Measurements from ENCODE around the gene SLC27A6.

The SLC27A6 gene

GRCh38 chr5:129078247-129078646, 113.0 kb downstream of the SLC27A6 start:
- no peak for TF ChIP-seq CTCF (IDR thresholded peaks at IDR 0.05; ENCODE audit: control insufficient read depth, extremely low read depth, insufficient read depth)
- no peak for DNase-seq (ENCODE audit: low read depth)
- H3K4me3 ChIP-seq (ENCODE audit: low read depth, low read length), result no peak overlapping the region

GRCh38 chr5:129078660-129079059, 113.4 kb downstream of the SLC27A6 start:
- no peak for DNase-seq (ENCODE audit: low read depth)
- no peak overlapping the region for H3K4me3 ChIP-seq (ENCODE audit: low read depth, low read length)
- TF ChIP-seq CTCF (IDR thresholded peaks at IDR 0.05; ENCODE audit: control insufficient read depth, extremely low read depth, insufficient read depth), result no peak

GRCh38 chr5:129079496-129079895, 114.2 kb downstream of the SLC27A6 start:
- no peak overlapping the region for H3K4me3 ChIP-seq (ENCODE audit: low read depth, low read length)
- no peak for TF ChIP-seq CTCF (IDR thresholded peaks at IDR 0.05; ENCODE audit: control insufficient read depth, extremely low read depth, insufficient read depth)
- DNase-seq (ENCODE audit: low read depth), result no peak

GRCh38 chr5:129080766-129081165, 115.5 kb downstream of the SLC27A6 start:
- no peak overlapping the region for H3K4me3 ChIP-seq (ENCODE audit: low read depth, low read length)
- DNase-seq (ENCODE audit: low read depth), result no peak
- no peak for TF ChIP-seq CTCF (IDR thresholded peaks at IDR 0.05; ENCODE audit: control insufficient read depth, extremely low read depth, insufficient read depth)

GRCh38 chr5:129082225-129083136, 117.2 kb downstream of the SLC27A6 start:
- TF ChIP-seq CTCF (IDR thresholded peaks at IDR 0.05; ENCODE audit: control insufficient read depth, extremely low read depth, insufficient read depth), result no peak
- DNase-seq (ENCODE audit: low read depth), result no peak
- no peak overlapping the region for H3K4me3 ChIP-seq (ENCODE audit: low read depth, low read length)

All from LNCaP clone FGC (cell line).